GM23338 (cell line): ENCODE measurements around the gene GPR153. TPM values are rescaled to one million over a fixed set of nuclear protein-coding genes. Genes with fewer than 3 reads are reported as not detected.

Experiments used
- ATAC-seq: fragments of 200-7000 bp; cut with Tn5 transposase; 3 replicates; pipeline ENCODE4 v1.9.1; 2020
- DNase-seq: peaks from one replicate; pipeline ENCODE4 v3.0.0-alpha.2; 2015; ENCODE audit warnings: low spot score
- H2AFZ ChIP-seq: fragments of 200-600 bp; sonication (generic); 2 replicates; pipeline ENCODE4 v1.8.0; 2016; ENCODE audit warnings: antibody characterized with exemption, mild to moderate bottlenecking, moderate library complexity
- H3F3A ChIP-seq: fragments of 200-600 bp; sonication (generic); replicated peaks from 2 replicates; pipeline ENCODE4 v1.8.0; 2017; ENCODE audit warnings: antibody characterized with exemption, mixed run types, low read depth
- H3K27ac ChIP-seq: fragments of 200-600 bp; sonication (generic); 2 replicates; pipeline ENCODE4 v1.6.1; 2016; ENCODE audit warnings: low read depth
- H3K27me3 ChIP-seq: fragments of 200-600 bp; sonication (generic); 2 replicates; pipeline ENCODE4 v1.8.0; 2016; ENCODE audit warnings: mild to moderate bottlenecking, mixed run types, moderate library complexity; ENCODE audit not compliant: insufficient read depth
- H3K36me3 ChIP-seq: fragments of 200-600 bp; sonication (generic); 2 replicates; pipeline ENCODE4 v1.8.0; 2016; ENCODE audit warnings: mild to moderate bottlenecking; ENCODE audit not compliant: insufficient read depth
- H3K4me1 ChIP-seq: fragments of 200-600 bp; sonication (generic); 2 replicates; pipeline ENCODE4 v1.8.0; 2016; ENCODE audit warnings: mild to moderate bottlenecking, moderate library complexity; ENCODE audit not compliant: insufficient read depth
- H3K4me2 ChIP-seq: fragments of 200-600 bp; sonication (generic); 2 replicates; pipeline ENCODE4 v1.7.1; 2017; ENCODE audit warnings: mixed run types
- H3K4me3 ChIP-seq: fragments of 200-600 bp; sonication (generic); 2 replicates; pipeline ENCODE4 v1.6.1; 2016; ENCODE audit warnings: mixed run types
- H3K79me2 ChIP-seq: fragments of 200-600 bp; sonication (generic); replicated peaks from 2 replicates; pipeline ENCODE4 v1.8.0; 2017; ENCODE audit warnings: mild to moderate bottlenecking; ENCODE audit not compliant: insufficient read depth
- H3K9me2 ChIP-seq: fragments of 200-600 bp; sonication (generic); 2 replicates; pipeline ENCODE4 v1.8.0; 2017; ENCODE audit not compliant: insufficient read depth
- H4K20me1 ChIP-seq: fragments of 200-600 bp; sonication (generic); replicated peaks from 2 replicates; pipeline ENCODE4 v1.8.0; 2017; ENCODE audit warnings: mild to moderate bottlenecking; ENCODE audit not compliant: insufficient read depth
- H3K27ac Mint-ChIP-seq: 2 replicates; pipeline ENCODE4 v1.8.0; 2020; ENCODE audit warnings: inconsistent platforms, mild to moderate bottlenecking, moderate library complexity, mixed read lengths
- H3K27me3 Mint-ChIP-seq: 3 replicates; pipeline ENCODE4 v1.8.0; 2022; ENCODE audit warnings: low read depth, mild to moderate bottlenecking, moderate library complexity, mixed read lengths, inconsistent platforms; ENCODE audit not compliant: insufficient read depth, poor library complexity
- H3K36me3 Mint-ChIP-seq: 3 replicates; pipeline ENCODE4 v1.8.0; 2021; ENCODE audit warnings: low read depth, mild to moderate bottlenecking, inconsistent platforms, moderate library complexity, mixed read lengths
- H3K4me1 Mint-ChIP-seq: 3 replicates; pipeline ENCODE4 v1.8.0; 2020; ENCODE audit warnings: mild to moderate bottlenecking, inconsistent platforms, mixed read lengths
- H3K4me3 Mint-ChIP-seq: 3 replicates; pipeline ENCODE4 v1.8.0; 2021; ENCODE audit warnings: moderate library complexity, mild to moderate bottlenecking, inconsistent platforms, mixed read lengths
- H3K9me3 Mint-ChIP-seq: 3 replicates; pipeline ENCODE4 v1.8.0; 2020; ENCODE audit warnings: moderate library complexity, mild to moderate bottlenecking, inconsistent platforms, mixed read lengths
- CREB1 ChIP-seq: fragments of 250-450 bp; sonication (Bioruptor Pico); IDR thresholded peaks from 2 replicates; pipeline ENCODE4 v1.5.0; 2020; ENCODE audit warnings: low read depth, mild to moderate bottlenecking, moderate library complexity
- EZH2 ChIP-seq: fragments of 200-600 bp; sonication (generic); IDR thresholded peaks from one replicate; pipeline ENCODE4 v1.8.0; 2017; ENCODE audit warnings: antibody characterized with exemption, mild to moderate bottlenecking, low read depth; ENCODE audit not compliant: unreplicated experiment
- EZH2phosphoT487 ChIP-seq: fragments of 200-600 bp; sonication (generic); IDR thresholded peaks from one replicate; pipeline ENCODE4 v1.8.1; 2018; ENCODE audit warnings: antibody characterized with exemption; ENCODE audit not compliant: unreplicated experiment
- JUNB ChIP-seq: IDR thresholded peaks from one replicate; pipeline ENCODE4 v1.6.1; 2016; ENCODE audit warnings: antibody characterized with exemption; ENCODE audit not compliant: unreplicated experiment
- POLR2AphosphoS5 ChIP-seq: IDR thresholded peaks from 2 replicates; pipeline ENCODE4 v1.6.1; 2016; ENCODE audit warnings: antibody characterized with exemption, low read depth
- STAT1 ChIP-seq: IDR thresholded peaks from one replicate; pipeline ENCODE4 v1.6.1; 2016; ENCODE audit warnings: antibody characterized with exemption; ENCODE audit not compliant: unreplicated experiment
- ZNF331 ChIP-seq: fragments of 250-450 bp; sonication (Bioruptor Pico); IDR thresholded peaks from 2 replicates; pipeline ENCODE4 v1.5.0; 2020; ENCODE audit warnings: low read depth, mild to moderate bottlenecking, moderate library complexity
- ZNF462 ChIP-seq: fragments of 250-450 bp; sonication (Bioruptor Pico); IDR thresholded peaks from 2 replicates; pipeline ENCODE4 v1.5.0; 2020; ENCODE audit warnings: mild to moderate bottlenecking, moderate library complexity
- polyA plus RNA-seq: library from polyadenylated mRNA; unstranded; fragments of >200 nt; fragmentation: Nextera tagmentation; extraction: Ambion mirVana; gene quantifications from 2 replicates; pipeline ENCODE4 v1.2.1, GENCODE V29; 2016
- total RNA-seq: library from RNA; depleted of rRNA; stranded (reverse); fragments of >200 nt; shearing (Covaris generic); gene quantifications from 2 replicates; pipeline ENCODE4 v1.2.3, GENCODE V29; 2014

GPR153 gene
- total and polyA plus RNA-seq, 2 experiments from 2014 or later, result 1.3 to 9.0 TPM

- TF ChIP-seq ZNF462 (CRISPR knock-in tag), result no peak
Observed at GRCh38 chr1:6212193-6212959, 48.5 kb downstream of the GPR153 start (continued).

DNA sequence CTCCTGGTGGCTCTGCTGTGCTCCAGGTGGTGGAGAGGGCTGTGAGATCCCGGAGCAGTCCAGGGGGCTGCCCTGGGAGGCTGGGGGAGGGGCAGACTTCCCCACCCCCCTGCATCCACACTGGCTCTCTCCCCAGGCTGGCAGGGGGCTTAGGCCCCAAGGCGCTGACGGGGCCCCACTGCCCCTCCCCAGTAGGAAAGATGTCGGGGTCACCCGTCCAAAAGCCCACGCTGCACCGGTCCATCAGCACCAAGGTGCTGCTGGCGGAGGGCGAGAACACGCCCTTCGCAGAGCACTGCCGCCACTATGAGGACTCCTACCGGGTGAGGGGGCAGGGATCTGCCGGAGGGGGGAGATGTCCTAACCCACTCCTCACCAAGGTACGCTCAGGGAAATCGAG, 49.2 kb downstream of the GPR153 start:
- Histone ChIP-seq H3K27me3 (peaks cover 33% of the 10 kb centered on the region), H3K4me2 (no peak overlapping the region), H3K9me2 (no peaks in the 10 kb centered on the region), H3K79me2 (no peaks in the 10 kb centered on the region), H3K36me3 (no peaks in the 10 kb centered on the region), H3K4me1 (peaks cover 26% of the 10 kb centered on the region), H3K27ac (no peak overlapping the region), H2AFZ (no peak overlapping the region), H3F3A (0 out of 2 replicates have a peak, but pooled peaks cover 5% of the 10 kb centered on the region), H4K20me1 (no peaks in the 10 kb centered on the region), H3K4me3 (no peak overlapping the region)
- peaks cover 19% of the 10 kb centered on the region for H3K4me1 Mint-ChIP-seq
- no peak overlapping the region; the same call in 2 of the 3 replicates for H3K4me3 Mint-ChIP-seq
- H3K27ac Mint-ChIP-seq, result no peak overlapping the region
- no peaks in the 10 kb centered on the region; the same call in 2 of the 3 replicates for H3K9me3 Mint-ChIP-seq
- H3K27me3 Mint-ChIP-seq, result peaks cover 26% of the 10 kb centered on the region
- DNase-seq (no peak), ATAC-seq (no peak)
- no peaks in the 10 kb centered on the region for H3K36me3 Mint-ChIP-seq
- no peak for TF ChIP-seq POLR2AphosphoS5
- no peak for TF ChIP-seq EZH2phosphoT487
- TF ChIP-seq JUNB, result no peak
- no peak for TF ChIP-seq STAT1
- TF ChIP-seq EZH2, result no peak
- TF ChIP-seq CREB1 (CRISPR knock-in tag), result no peak
- no peak for TF ChIP-seq ZNF462 (CRISPR knock-in tag)
- TF ChIP-seq ZNF331 (CRISPR knock-in tag), result no peak
